SU-DHL-6 (cell line): Measurements from ENCODE around the gene TARDBP.
"Not testable (repeated sequence)": the region's sequence is repeated elsewhere in the genome, so short reads cannot be mapped to it uniquely, and the experiment has no call there.

ENCODE experiments used
- EZH2phosphoT487 ChIP-seq: fragments of 200-600 bp; sonication (generic), shearing (Covaris generic); conservative IDR thresholded peaks from 2 replicates; pipeline ENCODE4 v1.6.1; 2018; ENCODE audit warnings: mild to moderate bottlenecking, antibody characterized with exemption, low read length, moderate library complexity, mixed read lengths
- TF ChIP-seq, protein P1 (sequence below): fragments of 200-600 bp; sonication (generic); IDR thresholded peaks from one replicate; pipeline ENCODE4 v1.5.1; 2017; ENCODE audit warnings: antibody characterized with exemption, mild to moderate bottlenecking, low read length, moderate library complexity; ENCODE audit not compliant: insufficient read depth, poor library complexity, severe bottlenecking

DNA sequence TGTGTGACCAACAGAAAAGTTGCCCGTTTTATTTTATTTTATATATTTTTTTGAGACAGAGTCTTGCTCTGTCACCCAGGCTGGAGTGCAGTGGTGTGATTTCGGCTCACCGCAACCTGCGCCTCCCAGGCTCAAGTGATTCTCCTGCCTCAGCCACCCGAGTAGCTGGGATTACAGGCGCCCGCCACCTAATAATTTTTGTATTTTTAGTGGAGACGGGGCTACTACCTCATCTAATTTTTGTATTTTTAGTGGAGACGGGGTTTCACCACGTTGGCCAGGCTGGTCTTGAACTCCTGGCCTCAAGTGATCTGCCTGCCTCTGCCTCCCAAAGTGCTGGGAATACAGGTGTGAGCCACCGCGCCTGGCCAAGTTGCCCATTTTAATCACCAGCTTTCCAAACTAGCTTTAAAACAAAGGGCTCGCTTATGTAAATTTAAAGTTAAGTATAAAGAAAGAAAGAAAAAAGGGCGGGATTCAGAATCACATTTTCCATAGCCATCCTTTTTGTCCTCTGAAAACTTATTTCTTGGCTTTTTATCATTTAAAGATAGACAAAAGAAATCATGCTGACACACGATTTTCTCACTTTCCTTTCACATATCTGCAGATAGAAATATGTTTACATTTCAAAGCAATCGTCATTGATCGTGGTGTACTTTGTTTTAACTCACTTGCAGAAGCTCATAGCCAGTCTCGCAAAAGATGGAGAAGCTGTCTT, 24.7 kb downstream of the TARDBP start:
- TF ChIP-seq, protein P1, sequence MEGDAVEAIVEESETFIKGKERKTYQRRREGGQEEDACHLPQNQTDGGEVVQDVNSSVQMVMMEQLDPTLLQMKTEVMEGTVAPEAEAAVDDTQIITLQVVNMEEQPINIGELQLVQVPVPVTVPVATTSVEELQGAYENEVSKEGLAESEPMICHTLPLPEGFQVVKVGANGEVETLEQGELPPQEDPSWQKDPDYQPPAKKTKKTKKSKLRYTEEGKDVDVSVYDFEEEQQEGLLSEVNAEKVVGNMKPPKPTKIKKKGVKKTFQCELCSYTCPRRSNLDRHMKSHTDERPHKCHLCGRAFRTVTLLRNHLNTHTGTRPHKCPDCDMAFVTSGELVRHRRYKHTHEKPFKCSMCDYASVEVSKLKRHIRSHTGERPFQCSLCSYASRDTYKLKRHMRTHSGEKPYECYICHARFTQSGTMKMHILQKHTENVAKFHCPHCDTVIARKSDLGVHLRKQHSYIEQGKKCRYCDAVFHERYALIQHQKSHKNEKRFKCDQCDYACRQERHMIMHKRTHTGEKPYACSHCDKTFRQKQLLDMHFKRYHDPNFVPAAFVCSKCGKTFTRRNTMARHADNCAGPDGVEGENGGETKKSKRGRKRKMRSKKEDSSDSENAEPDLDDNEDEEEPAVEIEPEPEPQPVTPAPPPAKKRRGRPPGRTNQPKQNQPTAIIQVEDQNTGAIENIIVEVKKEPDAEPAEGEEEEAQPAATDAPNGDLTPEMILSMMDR, result not testable (repeated sequence)
- not testable (repeated sequence) for TF ChIP-seq EZH2phosphoT487
